Endodermal cell (in vitro differentiated cells): Measurements from ENCODE around the gene TIMM8B. TPM values are rescaled to one million over a fixed set of nuclear protein-coding genes. Genes with fewer than 3 reads are reported as not detected.

Experiments used
- DNase-seq: peaks from one replicate; pipeline ENCODE4 v3.0.0-alpha.2; 2017
- H3K27ac ChIP-seq: 2 replicates; pipeline ENCODE4 v1.5.1; 2013; ENCODE audit warnings: mild to moderate bottlenecking, low read depth, low read length, moderate library complexity
- H3K27me3 ChIP-seq: 2 replicates; pipeline ENCODE4 v1.6.1; 2013; ENCODE audit warnings: mild to moderate bottlenecking, low read length, moderate library complexity; ENCODE audit not compliant: insufficient read depth, control insufficient read depth, poor library complexity, severe bottlenecking
- H3K36me3 ChIP-seq: 2 replicates; pipeline ENCODE4 v1.7.0; 2013; ENCODE audit warnings: mild to moderate bottlenecking, low read length, moderate library complexity; ENCODE audit not compliant: control insufficient read depth, insufficient read depth
- H3K4me1 ChIP-seq: one replicate; pipeline ENCODE4 v1.7.0; 2013; ENCODE audit warnings: low read length; ENCODE audit not compliant: control insufficient read depth, insufficient read depth
- H3K4me3 ChIP-seq: 2 replicates; pipeline ENCODE4 v1.5.1; 2013; ENCODE audit warnings: mild to moderate bottlenecking, low read length, moderate library complexity
- H3K9ac ChIP-seq: 2 replicates; pipeline ENCODE4 v1.6.1; 2013; ENCODE audit warnings: mild to moderate bottlenecking, low read length, moderate library complexity; ENCODE audit not compliant: poor library complexity, severe bottlenecking; ENCODE audit errors: extremely low read depth
- H3K9me3 ChIP-seq: 2 replicates; pipeline ENCODE4 v1.6.1; 2013; ENCODE audit warnings: mild to moderate bottlenecking, low read length, moderate library complexity; ENCODE audit not compliant: control insufficient read depth
- H3K27ac Mint-ChIP-seq: 2 replicates; pipeline ENCODE4 v1.8.0; 2020; ENCODE audit warnings: mixed read lengths
- H3K27me3 Mint-ChIP-seq: 2 replicates; pipeline ENCODE4 v1.8.0; 2021; ENCODE audit warnings: mild to moderate bottlenecking, mixed read lengths; ENCODE audit not compliant: insufficient read depth
- H3K36me3 Mint-ChIP-seq: 2 replicates; pipeline ENCODE4 v1.8.0; 2020; ENCODE audit warnings: low read depth, mixed read lengths
- H3K4me1 Mint-ChIP-seq: 2 replicates; pipeline ENCODE4 v1.8.0; 2020; ENCODE audit warnings: mixed read lengths
- H3K4me3 Mint-ChIP-seq: 2 replicates; pipeline ENCODE4 v1.8.0; 2020; ENCODE audit warnings: mild to moderate bottlenecking, moderate library complexity, mixed read lengths
- H3K9me3 Mint-ChIP-seq: 2 replicates; pipeline ENCODE4 v1.8.0; 2020; ENCODE audit warnings: mild to moderate bottlenecking, mixed read lengths
- CTCF ChIP-seq: fragments of 200-600 bp; sonication (generic); conservative IDR thresholded peaks from 2 replicates; pipeline ENCODE4 v1.5.0; 2021; ENCODE audit warnings: antibody characterized with exemption, mild to moderate bottlenecking
- WGBS, 2 experiments: methylation state at CpG; one replicate each; pipeline versions ENCODE4 v1.1.5 to v1.1.7; 2013; ENCODE audit warnings: missing lambda C conversion rate in 2 of 2, mixed read lengths in 1 of 2; ENCODE audit not compliant: insufficient coverage in 1 of 2, insufficient read length in 1 of 2; 5-methylcytosine and 5-hydroxymethylcytosine counted together
- total RNA-seq, 2 donors: library from RNA; stranded (reverse); fragmentation: NEBNext Ultra II Directional in 1 of 2; extraction: Animal tissue kit (Norgen Biotek cat#: 25700) in 1 of 2; gene quantifications; 2 replicates in 1 of 2; 3 replicates in 1 of 2; pipeline ENCODE4 v1.2.1, GENCODE V29; 2021

The TIMM8B gene
- total RNA-seq, 2 donors from 2014 or later: 65.1 to 71.3 TPM

GRCh38 chr11:112106070-112106469 lies 19.5 kb upstream of the TIMM8B start:
- Mint-ChIP-seq H3K36me3 (no peaks in the 10 kb centered on the region), H3K27ac (no peak overlapping the region), H3K27me3 (no peaks in the 10 kb centered on the region), H3K4me1 (no peaks in the 10 kb centered on the region), H3K9me3 (no peaks in the 10 kb centered on the region), H3K4me3 (no peak overlapping the region)
- no peak for DNase-seq
- no peak overlapping the region for H3K27ac ChIP-seq
- H3K9me3 ChIP-seq: no peaks in the 10 kb centered on the region
- H3K9ac ChIP-seq: no peak overlapping the region
- H3K36me3 ChIP-seq: no peaks in the 10 kb centered on the region
- no peak overlapping the region for H3K4me3 ChIP-seq
- no peaks in the 10 kb centered on the region for H3K4me1 ChIP-seq
- no peak for TF ChIP-seq CTCF
- H3K27me3 ChIP-seq: no peaks in the 10 kb centered on the region
- WGBS, 2 experiments: 93 to 94% methylated on average over 6 to 8 of the region's 8 CpGs

DNA sequence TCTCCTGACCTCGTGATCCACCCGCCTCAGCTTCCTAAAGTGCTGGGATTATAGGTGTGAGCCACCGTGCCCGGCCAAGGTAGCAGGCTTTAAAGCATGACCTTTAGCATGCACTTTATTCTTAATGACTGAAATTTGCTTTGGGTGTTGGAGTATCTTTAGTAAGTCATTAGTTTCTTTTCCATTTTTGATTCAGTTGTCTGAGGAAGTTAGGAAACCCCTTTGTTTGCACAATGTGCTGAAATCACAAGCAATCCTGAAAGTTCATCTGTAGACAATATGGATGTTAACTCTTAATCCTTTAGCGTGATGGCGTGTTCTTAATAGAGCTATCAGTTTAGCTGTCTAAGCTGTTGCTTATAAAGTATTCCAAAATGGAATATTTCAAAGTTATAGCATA lies 16.9 kb upstream of the TIMM8B start:
- Mint-ChIP-seq H3K27ac (no peak overlapping the region), H3K4me1 (no peaks in the 10 kb centered on the region), H3K36me3 (no peaks in the 10 kb centered on the region), H3K4me3 (no peak overlapping the region), H3K27me3 (no peaks in the 10 kb centered on the region), H3K9me3 (no peaks in the 10 kb centered on the region)
- no peak for TF ChIP-seq CTCF
- 91 to 100% methylated on average over 2 to 6 of the region's 6 CpGs for WGBS, 2 experiments
- Histone ChIP-seq H3K27me3 (no peaks in the 10 kb centered on the region), H3K9ac (no peak overlapping the region), H3K9me3 (no peaks in the 10 kb centered on the region), H3K4me3 (no peak overlapping the region), H3K4me1 (no peaks in the 10 kb centered on the region), H3K36me3 (no peaks in the 10 kb centered on the region), H3K27ac (no peak overlapping the region)
- no peak for DNase-seq

- Histone ChIP-seq H3K36me3 (no peaks in the 10 kb centered on the region), H3K9me3 (no peaks in the 10 kb centered on the region), H3K27me3 (no peaks in the 10 kb centered on the region), H3K4me3 (no peak overlapping the region), H3K27ac (no peak overlapping the region), H3K9ac (no peak overlapping the region), H3K4me1 (no peaks in the 10 kb centered on the region)
- H3K9me3 Mint-ChIP-seq: no peaks in the 10 kb centered on the region
- no peak for TF ChIP-seq CTCF
- no peak for DNase-seq
- no peak overlapping the region for H3K27ac Mint-ChIP-seq
- H3K4me1 Mint-ChIP-seq: no peaks in the 10 kb centered on the region
- no peak overlapping the region for H3K4me3 Mint-ChIP-seq
- 100% methylated on average over 2 of the region's 2 CpGs; no CpG with 5 or more reads in 1 of the 2 experiments for WGBS, 2 experiments
- peaks cover 6% of the 10 kb centered on the region for H3K36me3 Mint-ChIP-seq
- H3K27me3 Mint-ChIP-seq: no peaks in the 10 kb centered on the region
Measured at GRCh38 chr11:112100462-112100861, 13.9 kb upstream of the TIMM8B start.
